Right lobe of liver (tissue), 4 donors: ENCODE results near the gene MYD88.

Experiments
- CTCF ChIP-seq, 4 donors: fragments of 200-600 bp in 3 of 4; fragments of 450-650 bp in 1 of 4; IDR thresholded peaks; one replicate each; pipeline versions ENCODE4 v1.5.1 to v1.8.0; 2016 to 2022; ENCODE audit warnings: antibody characterized with exemption in 4 of 4, mild to moderate bottlenecking in 2 of 4
- POLR2A ChIP-seq: fragments of 450-650 bp; IDR thresholded peaks from one replicate; pipeline ENCODE4 v1.6.1; 2017; ENCODE audit warnings: antibody characterized with exemption, mild to moderate bottlenecking
- donor health status: DM: no; HTN: no; CAD: no.
- donor health status: DM: no; HTN: no; CAD: no.
- donor health status: DM: no; HTN: yes; CAD: no.

- no peak for TF ChIP-seq CTCF (IDR thresholded peaks at IDR 0.05)
- no peak for TF ChIP-seq POLR2A
Measured at GRCh38 chr3:38130631-38131065, 7.8 kb upstream of the MYD88 start.
